Measurements from ENCODE around the gene ALB.

GRCh38 chr4:73387552-73387951 is 16.5 kb upstream of the ALB start:
- TF ChIP-seq, protein P1, sequence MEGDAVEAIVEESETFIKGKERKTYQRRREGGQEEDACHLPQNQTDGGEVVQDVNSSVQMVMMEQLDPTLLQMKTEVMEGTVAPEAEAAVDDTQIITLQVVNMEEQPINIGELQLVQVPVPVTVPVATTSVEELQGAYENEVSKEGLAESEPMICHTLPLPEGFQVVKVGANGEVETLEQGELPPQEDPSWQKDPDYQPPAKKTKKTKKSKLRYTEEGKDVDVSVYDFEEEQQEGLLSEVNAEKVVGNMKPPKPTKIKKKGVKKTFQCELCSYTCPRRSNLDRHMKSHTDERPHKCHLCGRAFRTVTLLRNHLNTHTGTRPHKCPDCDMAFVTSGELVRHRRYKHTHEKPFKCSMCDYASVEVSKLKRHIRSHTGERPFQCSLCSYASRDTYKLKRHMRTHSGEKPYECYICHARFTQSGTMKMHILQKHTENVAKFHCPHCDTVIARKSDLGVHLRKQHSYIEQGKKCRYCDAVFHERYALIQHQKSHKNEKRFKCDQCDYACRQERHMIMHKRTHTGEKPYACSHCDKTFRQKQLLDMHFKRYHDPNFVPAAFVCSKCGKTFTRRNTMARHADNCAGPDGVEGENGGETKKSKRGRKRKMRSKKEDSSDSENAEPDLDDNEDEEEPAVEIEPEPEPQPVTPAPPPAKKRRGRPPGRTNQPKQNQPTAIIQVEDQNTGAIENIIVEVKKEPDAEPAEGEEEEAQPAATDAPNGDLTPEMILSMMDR (IDR thresholded peaks at IDR 0.05) = no peak
- TF ChIP-seq POLR2A (IDR thresholded peaks at IDR 0.05; ENCODE audit: low read depth) = no peak

All from esophagus muscularis mucosa (tissue), 3 donors.